NCI-H1048 (cell line): ENCODE results near the gene ZNF385B.

Source experiments
- DNase-seq: peaks from one replicate; lab custom pipeline; 2025; lab: John Stamatoyannopoulos, UW

ZNF385B gene

DNA sequence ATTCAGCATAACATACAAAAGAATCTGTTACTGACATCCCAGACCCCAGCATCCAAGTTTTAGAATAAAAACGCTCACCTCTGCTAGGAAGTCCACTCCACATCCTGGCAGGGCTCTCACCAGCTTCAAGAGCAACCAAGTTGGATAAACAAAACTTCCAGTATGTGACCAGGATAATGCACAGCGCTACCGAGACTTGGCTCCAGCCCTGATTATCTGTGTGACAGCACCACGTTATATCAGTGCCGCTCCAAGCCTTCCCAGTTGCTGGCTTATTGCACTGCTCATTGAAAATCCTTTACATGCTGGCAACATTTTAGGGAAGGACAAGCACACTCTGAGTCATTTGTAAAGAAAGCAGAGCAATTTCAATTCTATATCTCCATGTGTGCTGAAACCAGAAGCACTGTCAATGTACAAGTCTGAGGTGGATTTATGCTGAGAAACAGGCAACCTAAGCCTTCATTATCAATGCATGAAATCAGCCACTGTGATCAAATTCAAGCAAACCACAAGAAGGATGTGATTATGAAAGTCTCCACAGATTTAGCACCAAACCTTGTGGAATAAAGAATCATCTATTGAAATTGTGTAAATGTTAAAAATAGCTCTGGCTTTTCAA is 115.7 kb downstream of the ZNF385B start:
- no peak for DNase-seq

DNA sequence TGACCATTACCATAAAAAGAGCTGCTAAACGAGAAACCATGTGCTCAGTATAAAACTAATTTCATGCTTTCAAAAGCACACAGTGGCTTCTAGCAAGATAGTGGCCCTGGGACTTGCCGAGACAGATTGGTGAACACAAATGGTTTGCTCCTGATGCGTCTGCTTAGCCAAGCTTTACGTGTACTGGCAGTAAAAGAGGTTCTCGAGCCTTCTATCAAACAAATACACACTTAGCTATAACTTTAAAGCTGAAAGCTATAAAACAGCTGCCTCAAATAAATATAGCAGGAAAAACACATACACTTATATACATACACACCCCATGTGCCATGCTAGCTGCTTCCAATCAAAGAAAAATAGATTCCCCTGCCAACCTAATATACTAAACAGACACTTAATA is 117.0 kb downstream of the ZNF385B start:
- DNase-seq, result no peak

DNA sequence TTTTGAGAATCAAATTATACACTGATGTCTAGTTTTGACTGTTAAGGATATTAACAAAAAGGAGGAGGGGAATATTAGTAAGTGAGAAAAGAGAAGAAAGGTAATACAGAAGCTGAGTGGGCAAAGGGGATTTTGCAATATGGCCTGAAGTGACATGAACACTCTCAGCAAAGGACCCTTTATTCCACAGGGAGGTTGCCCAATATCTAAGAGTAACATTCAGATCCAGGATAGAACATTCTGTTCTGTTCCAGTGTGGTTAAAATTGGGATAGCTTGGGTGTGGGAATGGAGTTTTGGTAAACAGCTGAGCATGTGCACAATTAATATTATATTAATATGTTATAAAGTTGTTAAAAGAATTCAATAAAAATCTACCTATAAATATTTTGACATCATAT is 120.1 kb downstream of the ZNF385B start:
- DNase-seq, result no peak

DNA sequence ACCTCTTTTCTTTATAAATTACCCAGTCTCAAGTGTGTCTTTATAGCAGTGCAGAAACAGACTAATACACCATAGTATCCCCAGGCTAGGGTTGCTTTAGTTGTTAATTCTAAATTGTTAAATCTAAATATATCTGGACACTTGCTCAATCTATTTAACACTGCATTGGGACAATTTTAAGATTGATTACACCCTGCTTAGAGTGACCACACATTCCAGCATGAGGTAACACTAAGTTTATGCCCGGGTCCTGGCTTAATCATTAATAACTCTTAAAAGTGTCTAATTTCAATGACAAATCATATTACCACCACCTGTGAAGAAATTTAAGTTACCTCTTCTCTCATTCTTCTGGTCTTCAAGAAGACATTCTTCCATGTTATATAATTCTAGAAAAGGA is 131.4 kb downstream of the ZNF385B start:
- no peak for DNase-seq

DNA sequence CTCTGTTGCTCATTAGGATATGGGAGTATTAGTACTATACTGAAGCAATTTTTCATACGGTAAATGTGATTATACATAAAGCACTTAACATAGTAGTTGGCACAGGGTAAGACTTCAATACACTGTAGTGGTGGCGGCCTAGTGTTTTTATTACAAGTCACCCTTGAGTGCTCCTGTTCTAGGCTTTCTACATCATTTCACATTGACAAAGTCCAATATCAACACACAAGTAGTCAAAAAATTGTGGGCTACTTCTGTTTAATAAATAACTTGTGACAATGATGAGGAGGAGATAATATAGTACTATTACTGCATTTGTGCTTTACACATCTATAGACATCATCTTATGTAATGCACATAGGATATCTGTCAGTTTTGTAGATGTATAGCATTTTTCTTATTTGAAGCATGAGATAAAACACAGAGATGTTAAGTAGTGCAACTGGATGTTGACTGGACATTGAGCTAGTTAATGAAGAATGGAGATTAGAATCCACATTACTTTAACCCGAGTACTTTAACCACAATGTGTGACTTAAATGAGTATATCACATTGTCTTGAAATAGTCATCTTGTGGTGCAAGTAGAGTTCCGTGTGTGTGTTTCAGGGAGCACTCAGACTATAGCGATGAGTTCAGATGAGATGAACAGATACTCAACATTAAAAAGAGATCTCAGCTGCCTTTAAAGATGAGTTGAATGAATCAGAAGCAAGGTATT is 134.8 kb downstream of the ZNF385B start:
- no peak for DNase-seq

DNA sequence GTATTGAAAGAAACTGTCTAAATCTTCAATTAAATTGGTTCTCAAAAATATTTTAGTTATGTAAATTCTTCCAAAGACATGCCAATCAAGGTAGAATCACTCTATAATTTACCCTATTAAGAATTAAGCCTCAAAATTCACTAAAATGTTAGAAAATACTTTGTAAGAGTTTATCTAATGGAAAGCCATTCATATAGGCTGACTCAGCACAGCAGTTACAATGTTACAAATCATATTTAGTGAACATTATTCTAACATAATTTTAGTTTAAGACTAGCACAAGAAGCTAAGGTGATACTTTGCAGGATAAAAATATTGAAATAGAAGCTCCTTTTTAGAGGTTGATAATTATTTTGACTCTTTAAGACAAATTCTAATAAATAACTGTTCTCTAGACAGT is 137.0 kb downstream of the ZNF385B start:
- DNase-seq, result no peak

DNA sequence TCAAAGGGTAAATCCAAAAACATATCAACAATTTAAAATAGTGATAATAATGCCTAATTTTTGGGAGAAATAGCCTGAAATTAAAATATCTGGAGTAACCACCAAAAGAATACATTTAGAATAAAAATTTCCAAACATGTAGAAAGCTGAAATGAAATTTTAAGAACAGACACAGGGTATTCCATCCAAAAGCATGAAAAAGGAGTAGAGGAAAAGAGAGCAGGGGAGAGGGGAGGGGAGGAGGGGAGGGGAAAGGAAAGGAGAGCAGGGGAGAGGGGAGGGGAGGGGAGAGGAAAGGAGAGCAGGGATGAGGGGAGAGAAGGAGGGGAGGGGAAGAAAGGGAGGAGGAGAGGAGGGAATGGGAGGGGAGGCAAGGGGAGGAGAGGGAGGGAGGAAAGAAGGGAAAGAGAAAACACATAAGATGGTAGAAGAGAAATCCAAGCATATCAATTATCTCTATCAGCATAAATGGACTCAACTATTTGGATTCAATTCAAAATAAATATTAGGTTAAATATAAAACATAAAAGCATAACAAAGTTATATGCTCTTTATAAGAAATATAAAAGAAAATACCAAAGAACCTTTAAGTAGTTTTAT is 141.1 kb downstream of the ZNF385B start:
- DNase-seq, result no peak

DNA sequence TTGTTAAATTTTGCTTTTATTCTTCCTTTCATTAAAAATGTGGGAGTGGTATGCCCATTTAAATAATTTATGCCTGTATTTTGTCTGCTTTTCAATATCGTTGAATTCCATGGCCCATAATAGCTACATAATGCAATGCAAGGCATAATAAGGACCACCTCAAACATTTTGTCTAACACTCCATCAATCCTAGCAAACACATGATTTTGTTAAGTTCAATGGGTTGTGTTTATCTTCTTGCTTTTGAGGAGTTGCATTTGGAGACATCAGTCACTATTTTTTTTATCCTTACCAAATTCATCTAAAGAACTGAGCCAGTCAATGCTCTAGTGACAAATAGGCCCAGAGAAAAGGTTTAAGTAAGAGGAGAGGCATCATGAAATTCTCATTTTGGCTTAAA is 145.5 kb downstream of the ZNF385B start:
- DNase-seq, result no peak

DNA sequence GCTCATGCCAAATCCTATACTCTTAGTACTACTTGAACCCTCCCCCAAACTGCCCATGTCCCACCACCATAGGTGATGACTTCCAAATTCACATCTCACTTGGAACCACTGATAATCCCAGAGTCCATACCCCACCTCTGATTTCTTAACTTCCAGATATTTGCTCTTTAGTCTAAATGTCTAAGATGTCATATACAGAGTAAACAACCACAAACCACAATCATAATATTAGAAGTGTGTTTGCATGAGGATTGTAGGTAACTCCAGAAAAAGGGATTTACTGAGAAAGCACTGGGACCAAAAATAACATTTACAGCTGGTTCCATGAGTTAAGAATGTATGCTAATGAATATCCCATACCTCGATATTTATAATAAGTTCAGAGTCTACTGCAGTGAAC is 146.2 kb downstream of the ZNF385B start:
- no peak for DNase-seq

DNA sequence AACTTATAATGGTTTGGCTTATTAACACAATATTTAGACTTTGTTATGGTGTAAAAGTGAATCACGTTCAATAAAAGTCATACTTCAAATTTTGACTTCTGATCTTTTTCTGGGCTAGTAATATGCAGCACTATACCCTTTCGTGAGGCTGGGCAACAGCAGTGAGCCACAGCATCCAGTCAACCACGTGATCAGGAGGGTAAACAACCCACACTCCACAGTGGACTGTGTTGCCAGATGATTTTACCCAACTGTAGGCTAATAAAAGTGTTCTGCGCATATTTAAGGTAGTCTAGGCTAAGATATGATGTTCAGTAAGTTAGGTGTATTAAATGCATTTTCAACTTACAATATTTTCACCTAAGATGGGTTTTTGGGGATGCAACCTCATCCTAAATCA is 148.6 kb downstream of the ZNF385B start:
- no peak for DNase-seq

DNA sequence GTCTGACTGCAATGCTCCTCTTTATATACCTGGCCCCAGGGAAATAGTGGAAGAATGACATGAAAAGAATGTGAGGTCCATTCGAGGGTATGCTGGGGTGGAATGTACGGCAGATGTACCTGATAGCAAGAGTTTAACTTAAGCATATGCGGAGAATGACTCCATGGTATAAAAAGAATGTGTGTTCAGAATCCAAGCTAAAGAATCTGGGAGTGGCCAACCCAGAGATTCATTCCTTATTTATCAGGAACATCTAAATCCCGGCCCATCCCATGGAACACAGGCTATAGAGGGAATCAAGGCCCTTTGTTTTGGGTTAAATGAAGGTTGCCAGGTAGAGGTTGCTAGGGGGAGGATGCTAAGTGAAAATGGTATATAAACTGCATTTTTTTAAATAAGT is 150.0 kb downstream of the ZNF385B start:
- no peak for DNase-seq

DNA sequence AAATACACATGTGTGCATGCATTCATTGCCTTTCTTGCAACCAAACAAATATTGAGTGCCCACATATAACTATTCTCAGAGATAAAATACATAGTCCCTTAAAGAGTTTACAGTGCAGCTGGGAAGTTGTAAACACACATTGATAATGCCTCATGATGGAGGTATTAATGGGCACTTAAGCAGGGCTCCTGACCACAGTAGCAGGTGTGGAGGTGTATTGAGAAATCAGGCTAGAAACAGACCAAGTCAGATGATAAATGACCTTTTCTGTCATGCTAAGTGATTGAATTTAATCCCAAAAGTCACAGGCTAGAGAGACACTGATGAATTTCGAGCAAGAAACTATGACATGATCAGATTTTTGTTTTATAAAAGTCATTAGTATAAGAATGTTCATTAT is 157.7 kb downstream of the ZNF385B start:
- DNase-seq, result no peak

DNA sequence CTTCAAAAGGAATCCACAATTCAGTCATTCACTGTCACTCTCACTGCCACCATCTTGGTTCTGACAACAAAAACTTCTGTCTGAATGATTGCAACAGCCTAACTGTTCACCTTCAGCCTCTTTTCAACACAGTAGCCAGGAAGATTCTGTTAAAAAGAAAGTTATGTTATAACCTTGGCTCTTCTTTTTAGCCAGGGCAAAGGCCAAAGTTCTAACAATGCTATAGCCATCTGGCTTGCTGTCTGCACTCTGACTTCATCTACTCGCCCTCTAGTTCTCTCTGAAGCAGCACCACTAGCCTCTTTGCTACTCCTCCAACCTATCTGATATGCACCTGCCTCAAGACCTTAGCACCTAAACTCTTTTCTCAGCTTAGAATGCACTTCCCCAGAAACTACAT is 158.5 kb downstream of the ZNF385B start:
- DNase-seq, result no peak

DNA sequence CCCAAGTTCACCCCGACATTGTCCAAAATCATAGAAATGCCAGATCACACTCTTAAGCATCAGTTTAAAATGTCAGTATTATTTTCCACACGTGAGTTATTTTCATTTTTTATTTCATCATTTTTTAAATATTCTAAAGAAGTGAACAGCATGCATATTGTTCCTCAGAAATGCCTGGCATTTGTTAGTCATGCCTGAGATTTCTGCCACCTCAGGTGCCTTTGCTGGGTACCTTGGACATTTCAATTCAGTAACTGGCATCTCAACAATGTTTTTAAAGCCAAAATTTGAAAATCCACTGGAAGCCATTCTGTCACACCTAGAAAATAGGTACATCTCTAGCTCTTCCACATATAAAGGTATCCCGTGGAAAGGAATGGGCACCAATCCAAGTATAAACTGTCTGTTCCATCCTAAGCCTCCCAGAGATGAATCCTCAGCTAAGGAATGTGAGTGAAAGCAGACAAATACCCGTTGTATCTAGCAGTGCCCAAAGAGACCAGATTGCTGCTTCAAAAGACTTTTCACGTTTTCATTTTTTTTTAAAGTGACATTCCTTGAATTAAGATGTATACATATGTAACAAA is 159.8 kb downstream of the ZNF385B start:
- DNase-seq, result no peak

DNA sequence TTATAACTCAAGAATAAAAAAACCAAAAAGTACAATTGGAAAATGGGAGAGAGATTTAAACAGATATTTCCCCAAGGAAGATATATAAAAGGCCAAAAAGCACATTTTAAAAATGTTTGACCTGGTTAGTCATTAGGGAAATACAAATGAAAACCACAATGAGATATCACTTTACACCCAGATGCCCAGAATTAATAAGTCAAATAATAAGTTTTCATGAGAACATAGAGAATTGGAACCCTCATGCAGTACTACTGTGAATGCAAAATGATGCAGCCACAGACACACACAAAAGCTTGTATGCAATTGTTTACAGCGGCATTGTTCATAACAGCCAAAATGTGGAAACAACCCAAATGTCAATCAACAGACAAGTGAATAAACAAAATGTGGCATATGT is 165.9 kb downstream of the ZNF385B start:
- DNase-seq, result no peak

DNA sequence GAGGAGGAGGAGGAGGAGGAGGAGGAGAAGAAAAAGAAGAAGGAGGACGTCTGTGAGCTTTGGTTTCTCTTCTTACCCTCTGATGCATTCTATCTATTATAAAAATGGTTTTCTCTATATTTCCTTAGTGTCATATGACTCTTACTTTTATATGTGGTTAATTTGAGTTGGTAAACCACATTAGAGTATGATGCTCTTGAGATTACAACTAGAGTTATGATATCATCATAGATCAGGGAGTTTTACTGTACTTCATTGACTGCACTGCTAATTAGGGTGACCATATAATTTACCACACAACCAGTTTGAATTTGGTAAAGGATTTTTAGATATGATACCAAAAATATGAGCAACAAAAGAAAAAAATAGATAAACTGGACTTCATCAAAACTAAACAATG is 166.4 kb downstream of the ZNF385B start:
- DNase-seq, result no peak

DNA sequence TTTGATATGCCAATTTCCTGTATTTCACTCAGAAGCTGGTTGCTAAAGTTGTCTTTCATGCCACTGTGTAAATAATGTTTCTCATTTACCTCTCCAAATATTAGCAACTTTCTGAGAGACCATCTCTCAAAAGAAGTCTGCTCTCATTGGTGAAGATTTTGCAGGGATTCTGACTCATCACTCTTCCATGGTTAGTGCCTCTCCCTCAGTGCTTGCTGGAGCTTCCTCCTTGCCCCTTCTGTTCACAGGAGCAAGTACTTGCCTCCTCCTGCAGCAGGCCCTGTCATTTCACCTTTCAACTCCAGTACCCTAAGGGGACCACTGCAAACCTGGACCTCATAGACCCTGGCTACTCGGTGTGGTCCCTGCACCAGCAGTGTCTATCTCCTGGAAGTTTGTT is 168.8 kb downstream of the ZNF385B start:
- DNase-seq, result no peak

DNA sequence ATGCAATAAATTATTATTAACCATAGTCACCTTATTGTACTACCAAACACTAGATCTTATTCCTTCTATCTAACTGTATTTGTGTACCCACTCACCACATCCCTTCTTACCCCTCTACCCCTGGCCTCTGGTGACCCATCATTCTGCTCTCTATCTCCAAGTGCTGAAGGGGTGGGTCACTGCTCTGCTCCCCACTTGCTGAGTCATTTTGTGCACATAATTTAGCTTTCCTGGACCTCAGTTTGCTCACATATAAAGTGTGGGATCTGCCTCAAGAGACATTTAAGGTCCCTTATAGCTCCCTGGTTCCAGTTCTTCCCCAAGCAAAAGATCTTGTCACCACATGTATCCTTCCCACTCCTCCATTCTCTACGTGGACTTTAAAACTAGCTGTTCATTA is 169.4 kb downstream of the ZNF385B start:
- DNase-seq, result no peak

DNA sequence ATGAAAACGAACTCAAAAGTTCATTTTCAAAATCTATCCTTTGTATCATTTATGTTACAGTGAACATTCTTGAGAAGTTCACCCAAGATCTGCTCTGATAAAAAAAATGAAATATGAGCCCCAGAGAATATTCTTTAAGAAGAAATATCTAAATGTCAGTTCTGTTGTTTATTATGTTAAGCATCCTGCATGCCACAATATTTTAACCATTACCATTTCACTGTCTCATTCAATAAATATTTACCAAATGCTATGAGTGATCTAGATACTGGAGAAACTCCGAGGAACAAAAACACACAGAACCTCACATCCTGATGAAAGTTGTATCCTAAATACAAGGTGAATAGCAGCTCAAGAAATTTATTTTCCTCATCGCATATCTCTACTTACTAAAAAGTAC is 170.2 kb downstream of the ZNF385B start:
- DNase-seq, result no peak

DNA sequence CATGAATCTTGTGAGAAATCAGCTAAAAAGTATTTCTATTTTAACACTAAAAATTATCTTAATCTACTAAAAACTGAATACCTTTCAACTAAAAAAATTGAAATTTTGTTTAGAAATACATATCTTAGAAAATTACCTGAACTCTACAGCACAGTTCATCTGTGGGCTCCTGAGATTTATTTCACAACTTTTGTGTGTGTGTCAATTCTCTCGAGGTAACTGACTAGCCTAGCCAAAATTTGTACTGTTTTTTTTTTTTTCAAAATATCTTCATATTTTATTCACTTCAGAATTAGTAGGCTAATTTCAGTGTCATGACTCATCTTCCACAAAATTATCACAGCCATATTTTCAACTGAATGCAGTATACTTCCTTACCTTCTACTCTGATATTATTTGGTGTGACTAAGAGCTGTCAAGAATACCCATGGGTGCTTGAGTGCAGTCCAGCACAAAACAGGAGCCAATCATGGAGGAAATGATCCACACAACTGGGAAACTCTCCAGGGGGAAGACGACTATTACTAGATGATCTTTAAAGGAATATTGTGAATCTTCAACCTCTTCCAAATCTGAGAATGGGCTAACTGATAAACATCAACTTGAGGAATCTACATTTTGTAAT is 174.6 kb downstream of the ZNF385B start:
- DNase-seq, result no peak

DNA sequence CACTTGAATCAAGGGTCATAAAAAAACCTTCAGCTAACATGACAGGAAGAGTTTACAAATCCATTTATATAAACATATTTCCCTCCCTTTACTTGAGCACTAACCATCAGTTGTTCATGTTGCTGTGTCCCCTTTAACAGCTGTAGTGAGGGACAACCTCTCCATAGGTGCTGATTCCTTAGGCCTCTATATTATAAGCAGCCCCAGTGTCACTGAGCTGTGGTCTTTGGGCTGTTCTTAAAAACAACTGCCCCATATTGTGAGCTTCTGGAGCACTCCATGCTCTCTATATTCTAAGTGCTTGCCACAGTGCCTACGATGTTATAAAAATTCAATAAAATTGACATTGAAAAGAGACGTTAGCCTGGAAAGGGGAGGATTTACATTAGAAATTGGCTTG is 175.3 kb downstream of the ZNF385B start:
- no peak for DNase-seq

DNA sequence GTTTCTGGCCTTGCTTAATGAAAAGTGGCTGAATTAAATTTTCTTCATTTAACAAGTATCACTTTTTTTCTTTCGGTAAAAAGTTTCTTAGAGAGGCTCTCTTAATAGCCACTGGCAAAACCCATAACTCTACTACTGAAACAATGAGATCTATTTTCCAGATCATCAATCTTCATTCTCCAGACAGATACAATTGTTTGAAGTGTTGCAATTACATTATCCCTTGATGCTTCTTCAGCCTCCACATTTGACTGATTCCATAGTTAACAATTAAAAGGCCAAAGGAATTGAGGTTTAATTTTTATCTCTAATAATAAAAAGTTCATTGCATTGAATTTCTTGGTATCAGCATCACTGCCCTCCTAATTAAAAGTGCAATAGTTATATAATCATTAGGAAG is 176.3 kb downstream of the ZNF385B start:
- DNase-seq, result no peak

DNA sequence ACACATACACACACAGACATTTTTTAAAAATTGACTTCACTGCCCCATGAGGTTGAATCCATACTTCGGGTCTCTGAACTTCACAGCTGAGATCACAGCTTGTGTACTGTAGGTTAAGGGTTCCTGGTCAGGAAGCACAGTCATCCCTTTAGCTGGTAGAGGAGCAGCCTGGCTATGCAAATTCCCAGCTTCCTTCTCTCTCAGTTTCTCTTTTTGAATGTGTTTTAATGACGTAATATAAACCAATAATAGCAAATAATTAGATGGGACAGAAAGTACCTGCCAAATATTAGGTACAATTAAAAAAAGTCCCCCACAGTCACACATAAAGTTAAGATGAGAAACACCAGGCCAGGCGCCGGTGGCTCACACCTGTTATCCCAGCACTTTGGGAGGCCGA is 178.7 kb downstream of the ZNF385B start:
- no peak for DNase-seq
